ENCODE results near the gene UTP14A.

The UTP14A gene

GRCh38 chrX:129953881-129954280 is 47.9 kb downstream of the UTP14A start:
- DNase-seq: no peak

GRCh38 chrX:129954804-129955203 is 48.8 kb downstream of the UTP14A start:
- DNase-seq: no peak

GRCh38 chrX:129955682-129956081 is 49.7 kb downstream of the UTP14A start:
- DNase-seq: no peak

- DNase-seq: no peak
Observed at GRCh38 chrX:129956145-129956544, 50.2 kb downstream of the UTP14A start.

GRCh38 chrX:129956765-129957164 is 50.8 kb downstream of the UTP14A start:
- no peak for DNase-seq

- peak in 1 of 2 donors; percentile 37 for DNase-seq
Observed at GRCh38 chrX:129957241-129958082, 51.5 kb downstream of the UTP14A start.

- DNase-seq: no peak
Observed at GRCh38 chrX:129958083-129958465, 52.1 kb downstream of the UTP14A start.

- DNase-seq: no peak
Observed at GRCh38 chrX:129958814-129959492, 53.0 kb downstream of the UTP14A start.

- no peak for DNase-seq
Observed at GRCh38 chrX:129959493-129959832, 53.5 kb downstream of the UTP14A start.

GRCh38 chrX:129961180-129962083 is 55.5 kb downstream of the UTP14A start:
- peak; percentile 58 to 61 for DNase-seq

- DNase-seq: no peak
Observed at GRCh38 chrX:129963729-129964128, 57.8 kb downstream of the UTP14A start.

- no peak for DNase-seq
Observed at GRCh38 chrX:129965166-129965565, 59.2 kb downstream of the UTP14A start.

- DNase-seq: no peak
Observed at GRCh38 chrX:129968968-129969367, 63.0 kb downstream of the UTP14A start.

GRCh38 chrX:129976441-129976840 is 70.5 kb downstream of the UTP14A start:
- no peak for DNase-seq

Data from stimulated activated CD4-positive, alpha-beta T cell treated with anti-CD3 and anti-CD28 coated beads, Interleukin-2, amount 100 ng/mL, for 48 hours (primary cell).